SK-N-SH treated with all-trans-retinoic acid at 6 μM for 48 hours (cell line): ENCODE results near the gene KLK6.

Experiments
- ATAC-seq: fragments of 200-7000 bp; cut with Tn5 transposase; 3 replicates; pipeline ENCODE4 v1.9.1; 2020; ENCODE audit warnings: mild to moderate bottlenecking, moderate library complexity
- BACH2 ChIP-seq: fragments of 250-450 bp; sonication (Bioruptor Pico); IDR thresholded peaks from 2 replicates; pipeline ENCODE4 v1.9.0; 2021; ENCODE audit warnings: mild to moderate bottlenecking, borderline replicate concordance
- CREB5 ChIP-seq: fragments of 250-450 bp; sonication (Bioruptor Pico); IDR thresholded peaks from 2 replicates; pipeline ENCODE4 v1.5.1; 2020; ENCODE audit warnings: low read depth, mild to moderate bottlenecking, moderate library complexity
- CSDC2 ChIP-seq: fragments of 250-450 bp; sonication (Bioruptor Pico); IDR thresholded peaks from 2 replicates; pipeline ENCODE4 v1.5.0; 2020; ENCODE audit warnings: mild to moderate bottlenecking, moderate library complexity
- CSRNP3 ChIP-seq: fragments of 250-450 bp; sonication (Bioruptor Pico); IDR thresholded peaks from 2 replicates; pipeline ENCODE4 v1.5.1; 2021; ENCODE audit warnings: mild to moderate bottlenecking, moderate library complexity
- ESRRG ChIP-seq: fragments of 250-450 bp; sonication (Bioruptor Pico); IDR thresholded peaks from 2 replicates; pipeline ENCODE4 v1.6.1; 2021; ENCODE audit warnings: mild to moderate bottlenecking
- GLIS3 ChIP-seq: fragments of 250-450 bp; sonication (Bioruptor Pico); IDR thresholded peaks from 2 replicates; pipeline ENCODE4 v1.5.0; 2020; ENCODE audit warnings: mild to moderate bottlenecking, moderate library complexity
- ISL1 ChIP-seq: fragments of 250-450 bp; sonication (Bioruptor Pico); IDR thresholded peaks from 2 replicates; pipeline ENCODE4 v2.1.2; 2022; ENCODE audit warnings: mild to moderate bottlenecking, moderate library complexity
- OSR1 ChIP-seq: fragments of 250-450 bp; sonication (Bioruptor Pico); IDR thresholded peaks from 2 replicates; pipeline ENCODE4 v1.8.0; 2022; ENCODE audit warnings: moderate library complexity, mild to moderate bottlenecking, inconsistent platforms
- POU6F1 ChIP-seq: fragments of 250-450 bp; sonication (Bioruptor Pico); IDR thresholded peaks from 2 replicates; pipeline ENCODE4 v1.8.0; 2021; ENCODE audit warnings: low read depth, mild to moderate bottlenecking, moderate library complexity, borderline replicate concordance
- PPARA ChIP-seq: fragments of 250-450 bp; sonication (Bioruptor Pico); IDR thresholded peaks from 2 replicates; pipeline ENCODE4 v1.5.0; 2020; ENCODE audit warnings: mild to moderate bottlenecking, borderline replicate concordance
- RARB ChIP-seq: fragments of 250-450 bp; sonication (Bioruptor Pico); IDR thresholded peaks from 2 replicates; pipeline ENCODE4 v1.8.0; 2021; ENCODE audit warnings: mild to moderate bottlenecking, moderate library complexity
- SNAI2 ChIP-seq: fragments of 250-450 bp; sonication (Bioruptor Pico); IDR thresholded peaks from 2 replicates; pipeline ENCODE4 v1.5.0; 2020; ENCODE audit warnings: mild to moderate bottlenecking, moderate library complexity
- TCF4 ChIP-seq: fragments of 250-450 bp; sonication (Bioruptor Pico); IDR thresholded peaks from 2 replicates; pipeline ENCODE4 v1.8.0; 2021; ENCODE audit warnings: mild to moderate bottlenecking, moderate library complexity, borderline replicate concordance
- TOX ChIP-seq: fragments of 250-450 bp; sonication (Bioruptor Pico); IDR thresholded peaks from 2 replicates; pipeline ENCODE4 v1.8.0; 2021; ENCODE audit warnings: mild to moderate bottlenecking, moderate library complexity, borderline replicate concordance
- TSHZ2 ChIP-seq: fragments of 250-450 bp; sonication (Bioruptor Pico); IDR thresholded peaks from 2 replicates; pipeline ENCODE4 v1.5.0; 2020; ENCODE audit warnings: mild to moderate bottlenecking, moderate library complexity
- ZC3H10 ChIP-seq: fragments of 250-450 bp; sonication (Bioruptor Pico); IDR thresholded peaks from 2 replicates; pipeline ENCODE4 v1.5.1; 2021; ENCODE audit warnings: mild to moderate bottlenecking, moderate library complexity
- ZFP3 ChIP-seq: fragments of 250-450 bp; sonication (Bioruptor Pico); IDR thresholded peaks from 2 replicates; pipeline ENCODE4 v1.5.0; 2020; ENCODE audit warnings: mild to moderate bottlenecking, moderate library complexity
- ZFP30 ChIP-seq: fragments of 450-650 bp; formaldehyde crosslinking; IDR thresholded peaks from 2 replicates; pipeline ENCODE4 v1.5.0; 2022; ENCODE audit warnings: mild to moderate bottlenecking, moderate library complexity
- ZNF565 ChIP-seq: fragments of 450-650 bp; formaldehyde crosslinking; conservative IDR thresholded peaks from 2 replicates; pipeline ENCODE4 v1.5.0; 2020; ENCODE audit warnings: low read depth, mild to moderate bottlenecking, moderate library complexity
- ZNF8 ChIP-seq: fragments of 450-650 bp; formaldehyde crosslinking; IDR thresholded peaks from 2 replicates; pipeline ENCODE4 v1.5.0; 2020; ENCODE audit warnings: mild to moderate bottlenecking, moderate library complexity

The KLK6 gene

GRCh38 chr19:50910722-50911121 lies 58.7 kb downstream of the KLK6 start (continued):
- TF ChIP-seq CSRNP3 (no peak), TCF4 (CRISPR knock-in tag) (no peak), CSDC2 (CRISPR knock-in tag) (no peak), GLIS3 (CRISPR knock-in tag) (no peak)
- TF ChIP-seq, all 23 proteins: peak for 0

- peak; percentile 84 for ATAC-seq
These were observed 59.9 kb downstream of the KLK6 start for GRCh38 chr19:50909240-50910070.

More at GRCh38 chr19:50909240-50910070, 59.9 kb downstream of the KLK6 start:
- TF ChIP-seq POU6F1 (no peak), OSR1 (CRISPR knock-in tag) (no peak), ESRRG (no peak), RARB (CRISPR knock-in tag) (no peak), TOX (CRISPR knock-in tag) (no peak), ZFP3 (CRISPR knock-in tag) (no peak), SNAI2 (CRISPR knock-in tag) (no peak), PPARA (no peak), ZNF565 (CRISPR knock-in tag) (no peak), ZFP30 (no peak), CREB5 (CRISPR knock-in tag) (no peak), BACH2 (CRISPR knock-in tag) (no peak), TCF4 (CRISPR knock-in tag) (no peak), ZC3H10 (CRISPR knock-in tag) (no peak), ISL1 (no peak), TSHZ2 (CRISPR knock-in tag) (no peak), CSDC2 (CRISPR knock-in tag) (no peak), ZNF8 (CRISPR knock-in tag) (no peak)
